ENCODE measurements around the gene CNIH3.

CNIH3 gene

GRCh38 chr1:224789311-224789710, 173.2 kb downstream of the CNIH3 start:
- H3K27ac ChIP-seq: no peak overlapping the region
- TF ChIP-seq, protein P1, sequence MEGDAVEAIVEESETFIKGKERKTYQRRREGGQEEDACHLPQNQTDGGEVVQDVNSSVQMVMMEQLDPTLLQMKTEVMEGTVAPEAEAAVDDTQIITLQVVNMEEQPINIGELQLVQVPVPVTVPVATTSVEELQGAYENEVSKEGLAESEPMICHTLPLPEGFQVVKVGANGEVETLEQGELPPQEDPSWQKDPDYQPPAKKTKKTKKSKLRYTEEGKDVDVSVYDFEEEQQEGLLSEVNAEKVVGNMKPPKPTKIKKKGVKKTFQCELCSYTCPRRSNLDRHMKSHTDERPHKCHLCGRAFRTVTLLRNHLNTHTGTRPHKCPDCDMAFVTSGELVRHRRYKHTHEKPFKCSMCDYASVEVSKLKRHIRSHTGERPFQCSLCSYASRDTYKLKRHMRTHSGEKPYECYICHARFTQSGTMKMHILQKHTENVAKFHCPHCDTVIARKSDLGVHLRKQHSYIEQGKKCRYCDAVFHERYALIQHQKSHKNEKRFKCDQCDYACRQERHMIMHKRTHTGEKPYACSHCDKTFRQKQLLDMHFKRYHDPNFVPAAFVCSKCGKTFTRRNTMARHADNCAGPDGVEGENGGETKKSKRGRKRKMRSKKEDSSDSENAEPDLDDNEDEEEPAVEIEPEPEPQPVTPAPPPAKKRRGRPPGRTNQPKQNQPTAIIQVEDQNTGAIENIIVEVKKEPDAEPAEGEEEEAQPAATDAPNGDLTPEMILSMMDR (conservative IDR thresholded peaks at IDR 0.05): no peak
- no peak for TF ChIP-seq ZFX (IDR thresholded peaks at IDR 0.05)

Measured in C4-2B (cell line).